IPS-18c (cell line): ENCODE results near the gene SRGAP1.

ENCODE experiments used
- H3K4me3 ChIP-seq: 2 replicates; pipeline ENCODE4 v1.7.0; 2013; ENCODE audit warnings: low read depth, mild to moderate bottlenecking, low read length, moderate library complexity; ENCODE audit not compliant: insufficient read depth
- H3K9me3 ChIP-seq: one replicate; pipeline ENCODE4 v1.6.1; 2013; ENCODE audit warnings: mild to moderate bottlenecking, low read length, moderate library complexity; ENCODE audit not compliant: control insufficient read depth, insufficient read depth

The SRGAP1 gene

GRCh38 chr12:63915105-63915800 lies 70.8 kb downstream of the SRGAP1 start:
- Histone ChIP-seq H3K4me3 (no peak overlapping the region), H3K9me3 (no peaks in the 10 kb centered on the region)

GRCh38 chr12:63916561-63917476 lies 72.3 kb downstream of the SRGAP1 start:
- Histone ChIP-seq H3K9me3 (no peaks in the 10 kb centered on the region), H3K4me3 (no peak overlapping the region)

DNA sequence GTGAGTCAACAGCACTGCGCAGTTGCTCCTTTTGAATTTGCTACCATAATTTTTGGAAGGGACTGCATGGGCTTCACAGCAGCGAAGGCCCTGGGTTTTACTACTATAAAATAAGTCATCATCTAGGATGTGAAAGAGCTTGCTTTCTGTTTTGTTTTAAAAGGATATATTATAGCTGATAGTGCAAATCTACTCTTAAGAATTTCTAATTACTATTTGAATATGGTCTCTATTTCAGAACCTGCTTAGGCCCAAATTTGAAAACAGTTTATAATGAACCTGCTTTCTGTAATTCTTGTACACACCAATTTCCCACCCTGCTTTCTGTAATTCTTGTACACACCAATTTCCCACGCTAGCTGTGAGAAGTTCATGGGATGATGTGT lies 73.0 kb downstream of the SRGAP1 start:
- H3K4me3 ChIP-seq = no peak overlapping the region

GRCh38 chr12:63917864-63918799 lies 73.6 kb downstream of the SRGAP1 start:
- Histone ChIP-seq H3K9me3 (no peaks in the 10 kb centered on the region), H3K4me3 (no peak overlapping the region)

More for the DNA sequence above, 73.0 kb downstream of the SRGAP1 start:
- no peaks in the 10 kb centered on the region for H3K9me3 ChIP-seq

DNA sequence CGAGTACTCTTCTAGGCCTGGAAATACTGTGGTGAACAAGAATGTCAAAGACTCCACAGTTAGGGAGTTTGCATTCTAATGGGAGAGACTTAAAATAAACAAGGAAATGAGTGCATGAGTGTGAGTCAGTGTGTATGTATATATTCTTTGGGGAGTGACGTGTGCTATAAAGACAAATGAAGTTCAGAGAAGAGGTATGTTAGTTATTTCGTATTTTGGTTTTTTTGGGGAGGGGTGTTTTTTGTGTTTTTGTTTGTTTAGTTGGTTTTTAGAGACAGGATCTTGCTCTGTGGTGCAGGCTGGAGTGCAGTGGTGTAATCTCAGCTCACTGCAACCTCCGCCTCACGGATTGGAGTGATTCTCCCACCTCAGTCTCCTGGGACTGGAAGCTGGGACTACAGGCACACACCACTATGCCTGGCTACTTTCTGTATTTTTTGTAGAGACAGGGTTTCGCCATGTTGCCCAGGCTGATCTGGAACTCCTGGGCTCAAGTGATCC lies 74.3 kb downstream of the SRGAP1 start:
- H3K4me3 ChIP-seq = no peak overlapping the region

GRCh38 chr12:63919756-63920155 lies 75.3 kb downstream of the SRGAP1 start:
- no peaks in the 10 kb centered on the region for H3K9me3 ChIP-seq
- no peak overlapping the region for H3K4me3 ChIP-seq

More for the DNA sequence above, 74.3 kb downstream of the SRGAP1 start:
- H3K9me3 ChIP-seq = no peaks in the 10 kb centered on the region

DNA sequence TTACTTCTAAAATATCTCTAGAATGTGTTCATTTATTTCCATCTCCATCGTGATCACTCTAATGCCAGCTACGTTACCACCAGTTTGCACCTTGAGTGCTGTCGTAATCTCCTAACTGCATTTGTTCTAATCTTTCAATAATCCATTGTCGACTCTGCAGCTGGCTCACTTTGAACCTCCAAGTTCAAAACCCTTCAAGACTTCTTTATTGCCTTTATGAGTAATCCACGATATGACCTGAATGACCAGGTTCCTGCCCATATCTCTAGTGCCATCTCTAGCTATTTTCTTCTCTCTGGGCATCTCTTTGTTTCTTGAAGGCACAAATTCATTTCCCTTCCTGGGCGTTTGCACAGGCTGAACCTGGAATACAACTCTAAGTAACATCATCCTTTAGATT lies 76.7 kb downstream of the SRGAP1 start:
- no peaks in the 10 kb centered on the region for H3K9me3 ChIP-seq
- no peak overlapping the region for H3K4me3 ChIP-seq

DNA sequence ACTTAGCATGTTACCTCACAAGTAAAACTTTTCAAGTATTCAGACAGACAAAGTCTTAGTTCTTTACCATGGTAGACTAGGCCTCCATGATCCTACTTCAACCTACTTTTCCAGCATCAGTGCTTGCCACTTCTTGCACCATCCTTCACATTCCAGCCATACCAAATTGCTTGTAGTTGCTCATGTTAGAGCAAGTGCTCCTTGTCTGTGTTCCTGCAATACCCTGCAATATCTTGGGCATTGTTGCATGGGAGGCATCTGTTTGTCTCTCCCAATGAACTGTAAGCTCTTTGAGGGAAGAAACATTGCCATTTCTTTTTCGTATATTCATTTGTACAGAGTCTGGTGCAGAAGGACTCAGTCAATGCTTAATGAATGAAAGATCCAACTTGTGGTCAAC lies 78.0 kb downstream of the SRGAP1 start:
- Histone ChIP-seq H3K9me3 (no peaks in the 10 kb centered on the region), H3K4me3 (no peak overlapping the region)

- Histone ChIP-seq H3K4me3 (no peak overlapping the region), H3K9me3 (peaks cover 3% of the 10 kb centered on the region)
Measured at GRCh38 chr12:63924781-63925180, 80.3 kb downstream of the SRGAP1 start.

GRCh38 chr12:63927511-63927910 lies 83.0 kb downstream of the SRGAP1 start:
- H3K4me3 ChIP-seq = no peak overlapping the region
- peaks cover 3% of the 10 kb centered on the region for H3K9me3 ChIP-seq

DNA sequence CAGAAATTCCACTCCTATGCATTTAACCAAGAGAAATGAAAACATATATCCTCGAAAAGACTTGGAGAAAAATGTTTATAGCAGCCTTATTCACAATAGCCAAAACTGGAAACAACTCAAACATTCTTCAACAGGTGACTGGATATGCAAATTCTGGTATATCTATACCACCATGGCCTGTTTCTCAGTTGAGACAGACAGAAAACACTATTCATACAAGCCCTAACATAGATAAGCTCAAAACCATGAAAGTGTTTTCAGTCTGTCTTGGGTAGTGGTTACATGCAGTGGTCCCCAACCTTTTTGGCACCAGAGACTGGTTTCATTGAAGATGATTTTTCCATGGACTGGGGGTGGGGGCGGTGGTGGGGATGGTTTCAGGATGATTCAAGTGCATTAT lies 83.8 kb downstream of the SRGAP1 start:
- Histone ChIP-seq H3K4me3 (0 out of 2 replicates have a peak overlapping the region, but pooled peaks have one; percentile 3), H3K9me3 (peaks cover 3% of the 10 kb centered on the region)

DNA sequence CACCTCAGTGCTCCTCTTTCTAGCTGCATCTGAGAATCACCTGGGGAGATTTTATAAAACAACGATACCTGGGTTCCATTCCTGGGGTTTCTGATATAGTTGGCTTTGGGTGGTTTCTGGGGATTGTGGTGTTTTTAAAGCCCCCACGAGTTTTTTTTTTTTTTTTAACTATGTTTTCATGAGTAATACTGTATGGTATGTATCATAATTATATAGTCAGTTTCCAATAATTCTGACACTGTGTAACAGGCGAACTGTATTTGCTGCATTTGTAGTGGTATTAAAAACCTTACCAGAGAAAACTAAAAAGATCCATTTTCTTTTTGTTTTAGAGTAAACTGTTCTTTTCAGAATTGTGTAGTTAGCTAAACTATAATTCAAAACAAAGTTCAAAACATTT lies 84.9 kb downstream of the SRGAP1 start:
- Histone ChIP-seq H3K9me3 (peaks cover 3% of the 10 kb centered on the region), H3K4me3 (no peak overlapping the region)

DNA sequence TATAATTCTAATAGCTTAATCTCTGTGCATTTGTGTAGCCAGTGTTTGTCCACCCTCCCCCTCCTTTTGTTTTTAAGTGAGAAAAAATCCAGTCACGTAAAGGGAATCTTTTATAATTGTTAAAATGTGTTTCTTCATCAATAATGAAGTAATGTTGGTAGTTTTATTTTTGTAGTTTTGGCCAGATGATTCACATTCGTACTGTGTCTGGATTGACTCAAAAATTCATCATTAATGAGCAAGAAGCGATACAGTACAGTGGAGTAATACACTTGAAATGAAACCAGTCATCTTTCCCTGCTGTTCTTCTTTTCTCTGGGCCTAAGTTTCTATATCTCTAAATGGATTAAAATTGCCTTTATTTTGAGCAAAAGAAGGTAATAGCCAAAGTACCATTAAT lies 86.5 kb downstream of the SRGAP1 start:
- H3K4me3 ChIP-seq = no peak overlapping the region
- peaks cover 3% of the 10 kb centered on the region for H3K9me3 ChIP-seq

DNA sequence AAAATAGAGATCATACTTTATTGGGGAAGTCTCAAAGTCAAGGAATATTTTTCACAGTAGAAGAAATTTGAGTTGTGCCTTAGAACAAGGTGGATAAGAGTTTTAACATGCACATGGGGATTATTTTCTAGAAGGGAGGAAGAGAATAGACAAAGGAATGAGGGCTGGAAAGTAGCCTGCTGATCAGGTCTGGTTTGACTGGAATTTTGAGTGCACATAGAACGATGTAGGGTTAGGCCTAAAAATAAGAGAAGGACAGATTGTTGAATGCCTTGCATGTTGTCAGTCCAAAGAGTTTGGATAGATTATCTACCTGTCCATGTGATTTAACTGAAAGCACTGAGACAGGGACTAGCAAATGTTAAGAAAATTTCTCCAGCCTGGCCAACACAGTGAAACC lies 87.2 kb downstream of the SRGAP1 start:
- H3K4me3 ChIP-seq = no peak overlapping the region
- H3K9me3 ChIP-seq = peaks cover 3% of the 10 kb centered on the region

DNA sequence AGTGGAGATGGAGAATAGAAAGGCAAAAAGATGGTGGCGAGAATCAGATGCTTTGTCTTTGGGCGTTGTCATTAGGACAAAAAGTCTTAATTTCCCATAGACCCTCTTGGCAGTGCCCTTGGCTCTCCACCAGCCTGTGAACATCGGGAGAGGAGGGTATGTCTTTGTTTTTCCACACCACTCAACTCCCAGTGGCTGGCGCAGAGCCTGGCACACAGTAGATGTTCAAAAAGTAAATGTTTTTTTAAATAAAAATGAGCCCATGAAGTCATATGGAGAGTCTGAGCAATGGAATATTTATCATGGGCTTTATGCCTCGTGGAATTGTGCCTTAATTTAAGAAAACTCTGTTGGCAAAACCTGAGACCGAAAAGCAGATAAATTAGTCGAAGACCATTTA lies 90.4 kb downstream of the SRGAP1 start:
- H3K4me3 ChIP-seq = no peak overlapping the region
- no peaks in the 10 kb centered on the region for H3K9me3 ChIP-seq

- Histone ChIP-seq H3K4me3 (no peak overlapping the region), H3K9me3 (no peaks in the 10 kb centered on the region)
Measured at GRCh38 chr12:63935361-63935760, 90.9 kb downstream of the SRGAP1 start.
